ENCODE results near the gene S100PBP. TPM values are rescaled to one million over a fixed set of nuclear protein-coding genes. Genes with fewer than 3 reads are reported as not detected.

S100PBP gene
- total and polyA plus RNA-seq, 10 of the 15 experiments (the other 5 are each of a cell fraction or from before 2014, with no cell fraction given), result 17.0 to 98.3 (median 40.6) TPM

- FAIRE-seq (no peak), ATAC-seq (no peak), DNase-seq (ENCODE audit: low read depth, low spot score) (no peak)
- RAD21 ChIA-PET (ENCODE audit: unreplicated experiment), result no interaction called here
- H3K9me3 ChIP-seq (replicated peaks; ENCODE audit: control insufficient read depth, insufficient read depth, low read length), result no peaks in the 10 kb centered on the region
- POLR2A ChIA-PET, result interaction anchor here (0.6 kb wide), 1 partner anchor 67 kb away, joined by 3 read pairs; no protein-coding TSS in a partner anchor
- no peaks in the 10 kb centered on the region for H3K27me3 ChIP-seq (replicated peaks in 1 of 2; ENCODE audit: control insufficient read depth in 2 of 2, insufficient read depth in 2 of 2, low read length in 1 of 2)
- H3K4me1 ChIP-seq (ENCODE audit: control insufficient read depth, insufficient read depth, low read length), result 0 out of 2 replicates have a peak, but pooled peaks cover 2% of the 10 kb centered on the region
- no TSS peak for BruUV-seq (replicated peaks)
- H4K20me1 ChIP-seq (ENCODE audit: control insufficient read depth, insufficient read depth), result no peaks in the 10 kb centered on the region
- H3K79me2 ChIP-seq (ENCODE audit: control insufficient read depth, insufficient read depth, low read length), result no peaks in the 10 kb centered on the region
- peaks cover 39 to 60% of the 10 kb centered on the region in 2 experiments for H3K36me3 ChIP-seq (ENCODE audit: control insufficient read depth in 2 of 2, insufficient read depth in 2 of 2, low read length in 1 of 2)
- no peak overlapping the region for H3K4me3 ChIP-seq
- in situ Hi-C loops (cut with MboI) (no loop called here), intact Hi-C loops (cut with micrococcal nuclease; ENCODE audit: unreplicated experiment) (no loop called here)
- H3K4me2 ChIP-seq (ENCODE audit: control insufficient read depth, insufficient read depth), result no peak overlapping the region
- H2AFZ ChIP-seq (ENCODE audit: control insufficient read depth, low read depth, low read length), result no peak overlapping the region
- 85% methylated on average over 5 of the region's 5 CpGs for WGBS (ENCODE audit: insufficient coverage, insufficient replicate concordance, low lambda C conversion rate, missing lambda C conversion rate)
- SMC1A ChIA-PET (ENCODE audit: uncharacterized antibody, unreplicated experiment), result interaction anchor here (0.6 to 1.6 kb wide), 2 partner anchors 69 to 93 kb away, joined by 4 to 5 read pairs; no protein-coding TSS in a partner anchor
- no peak overlapping the region for H3K9ac ChIP-seq (ENCODE audit: control insufficient read depth, insufficient read depth, low read length)
- CTCF ChIA-PET, result interaction anchor here (0.7 to 3.9 kb wide), 7 partner anchors 8 to 262 kb away, joined by 3 to 16 read pairs (median 4); no protein-coding TSS in a partner anchor
- H3K27ac ChIP-seq (ENCODE audit: control insufficient read depth, insufficient read depth), result no peak overlapping the region
- TF ChIP-seq, protein P1, sequence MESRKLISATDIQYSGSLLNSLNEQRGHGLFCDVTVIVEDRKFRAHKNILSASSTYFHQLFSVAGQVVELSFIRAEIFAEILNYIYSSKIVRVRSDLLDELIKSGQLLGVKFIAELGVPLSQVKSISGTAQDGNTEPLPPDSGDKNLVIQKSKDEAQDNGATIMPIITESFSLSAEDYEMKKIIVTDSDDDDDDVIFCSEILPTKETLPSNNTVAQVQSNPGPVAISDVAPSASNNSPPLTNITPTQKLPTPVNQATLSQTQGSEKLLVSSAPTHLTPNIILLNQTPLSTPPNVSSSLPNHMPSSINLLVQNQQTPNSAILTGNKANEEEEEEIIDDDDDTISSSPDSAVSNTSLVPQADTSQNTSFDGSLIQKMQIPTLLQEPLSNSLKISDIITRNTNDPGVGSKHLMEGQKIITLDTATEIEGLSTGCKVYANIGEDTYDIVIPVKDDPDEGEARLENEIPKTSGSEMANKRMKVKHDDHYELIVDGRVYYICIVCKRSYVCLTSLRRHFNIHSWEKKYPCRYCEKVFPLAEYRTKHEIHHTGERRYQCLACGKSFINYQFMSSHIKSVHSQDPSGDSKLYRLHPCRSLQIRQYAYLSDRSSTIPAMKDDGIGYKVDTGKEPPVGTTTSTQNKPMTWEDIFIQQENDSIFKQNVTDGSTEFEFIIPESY (IDR thresholded peaks at IDR 0.05), result no peak
- TF ChIP-seq, protein P2, sequence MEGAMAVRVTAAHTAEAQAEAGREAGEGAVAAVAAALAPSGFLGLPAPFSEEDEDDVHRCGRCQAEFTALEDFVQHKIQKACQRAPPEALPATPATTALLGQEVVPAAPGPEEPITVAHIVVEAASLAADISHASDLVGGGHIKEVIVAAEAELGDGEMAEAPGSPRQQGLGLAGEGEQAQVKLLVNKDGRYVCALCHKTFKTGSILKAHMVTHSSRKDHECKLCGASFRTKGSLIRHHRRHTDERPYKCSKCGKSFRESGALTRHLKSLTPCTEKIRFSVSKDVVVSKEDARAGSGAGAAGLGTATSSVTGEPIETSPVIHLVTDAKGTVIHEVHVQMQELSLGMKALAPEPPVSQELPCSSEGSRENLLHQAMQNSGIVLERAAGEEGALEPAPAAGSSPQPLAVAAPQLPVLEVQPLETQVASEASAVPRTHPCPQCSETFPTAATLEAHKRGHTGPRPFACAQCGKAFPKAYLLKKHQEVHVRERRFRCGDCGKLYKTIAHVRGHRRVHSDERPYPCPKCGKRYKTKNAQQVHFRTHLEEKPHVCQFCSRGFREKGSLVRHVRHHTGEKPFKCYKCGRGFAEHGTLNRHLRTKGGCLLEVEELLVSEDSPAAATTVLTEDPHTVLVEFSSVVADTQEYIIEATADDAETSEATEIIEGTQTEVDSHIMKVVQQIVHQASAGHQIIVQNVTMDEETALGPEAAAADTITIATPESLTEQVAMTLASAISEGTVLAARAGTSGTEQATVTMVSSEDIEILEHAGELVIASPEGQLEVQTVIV (IDR thresholded peaks at IDR 0.05; ENCODE audit: borderline replicate concordance, partially characterized antibody), result no peak
- TF ChIP-seq RAD51 (IDR thresholded peaks at IDR 0.05), result no peak
- TF ChIP-seq HSF1 (IDR thresholded peaks at IDR 0.05; ENCODE audit: low read depth, low read length), result no peak
- TF ChIP-seq CUX1 (IDR thresholded peaks at IDR 0.05; ENCODE audit: insufficient replicate concordance, low read depth, low read length), result no peak
- TF ChIP-seq ETV6 (conservative IDR thresholded peaks at IDR 0.05 in 1 of 2, IDR thresholded peaks at IDR 0.05 in 1 of 2; ENCODE audit: borderline replicate concordance in 1 of 2, low read depth in 1 of 2), result no peak
Measured at GRCh38 chr1:32782086-32782485, 35.4 kb upstream of the S100PBP start.

Measured in GM12878 (cell line).